ENCODE data around the gene OLFM3.

OLFM3 gene

DNA sequence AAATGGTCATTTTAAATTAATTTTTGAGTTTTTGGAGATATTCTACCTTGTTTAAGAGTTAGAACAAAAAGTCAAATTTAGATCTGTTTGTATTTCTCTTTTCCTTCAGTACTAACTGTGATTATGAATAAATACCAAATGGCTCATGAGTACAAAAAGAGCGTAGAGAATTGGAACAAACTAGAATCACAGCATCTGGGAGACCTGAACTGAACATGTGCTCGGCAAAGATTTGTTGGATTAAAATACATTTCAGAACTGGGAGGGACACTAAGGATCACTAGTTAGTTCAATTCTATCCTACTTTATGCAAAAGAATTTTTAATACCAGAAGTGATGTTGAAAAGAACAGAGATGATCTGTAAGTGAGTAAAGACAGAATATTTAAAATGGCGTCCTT, 19.5 kb downstream of the OLFM3 start:
- 93 to 94% methylated on average over 2 of the region's 3 CpGs for WGBS, 2 experiments (ENCODE audit: insufficient coverage in 2 of 2)
- Histone ChIP-seq H3K4me3 (ENCODE audit: extremely low read depth, insufficient read depth, low read length, poor library complexity, severe bottlenecking) (no peak overlapping the region), H3K9me3 (ENCODE audit: control insufficient read depth, low read length) (no peaks in the 10 kb centered on the region), H3K27ac (ENCODE audit: low read depth, low read length, severe bottlenecking) (no peak overlapping the region), H3K36me3 (ENCODE audit: control insufficient read depth, insufficient read depth, low read length) (no peaks in the 10 kb centered on the region), H3K4me1 (ENCODE audit: control insufficient read depth, insufficient read depth, low read length, poor library complexity, severe bottlenecking) (no peaks in the 10 kb centered on the region)

DNA sequence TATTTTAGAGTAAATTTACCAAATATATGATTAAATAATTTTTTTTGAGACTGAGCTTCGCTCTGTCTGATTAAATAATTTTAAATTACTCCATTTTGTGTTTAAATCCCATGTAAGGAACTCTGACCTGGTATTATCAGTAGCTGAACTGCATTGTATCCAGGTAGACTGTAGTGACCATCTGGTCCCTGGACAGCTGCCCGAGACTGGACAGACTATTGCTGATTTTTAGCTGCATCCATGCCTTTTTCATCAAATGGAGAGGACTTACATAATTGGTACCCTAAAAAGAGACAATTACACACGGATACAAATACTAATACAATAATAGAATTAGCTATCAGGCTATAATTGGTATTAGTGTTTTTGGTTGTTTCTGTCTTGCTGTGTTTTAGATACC, 20.6 kb downstream of the OLFM3 start:
- H3K27ac ChIP-seq (ENCODE audit: low read depth, low read length, severe bottlenecking), result no peak overlapping the region
- H3K36me3 ChIP-seq (ENCODE audit: control insufficient read depth, insufficient read depth, low read length), result no peaks in the 10 kb centered on the region
- WGBS, 2 experiments (ENCODE audit: insufficient coverage in 2 of 2), result no CpG with 5 or more reads among the region's 3 CpGs
- no peaks in the 10 kb centered on the region for H3K9me3 ChIP-seq (ENCODE audit: control insufficient read depth, low read length)
- H3K4me3 ChIP-seq (ENCODE audit: extremely low read depth, insufficient read depth, low read length, poor library complexity, severe bottlenecking), result no peak overlapping the region
- no peaks in the 10 kb centered on the region for H3K4me1 ChIP-seq (ENCODE audit: control insufficient read depth, insufficient read depth, low read length, poor library complexity, severe bottlenecking)

GRCh38 chr1:101975371-101975770, 21.4 kb downstream of the OLFM3 start:
- no peaks in the 10 kb centered on the region for H3K36me3 ChIP-seq (ENCODE audit: control insufficient read depth, insufficient read depth, low read length)
- H3K4me3 ChIP-seq (ENCODE audit: extremely low read depth, insufficient read depth, low read length, poor library complexity, severe bottlenecking), result no peak overlapping the region
- no peaks in the 10 kb centered on the region for H3K4me1 ChIP-seq (ENCODE audit: control insufficient read depth, insufficient read depth, low read length, poor library complexity, severe bottlenecking)
- H3K9me3 ChIP-seq (ENCODE audit: control insufficient read depth, low read length), result no peaks in the 10 kb centered on the region
- no CpG with 5 or more reads among the region's 3 CpGs for WGBS, 2 experiments (ENCODE audit: insufficient coverage in 2 of 2)
- H3K27ac ChIP-seq (ENCODE audit: low read depth, low read length, severe bottlenecking), result no peak overlapping the region

DNA sequence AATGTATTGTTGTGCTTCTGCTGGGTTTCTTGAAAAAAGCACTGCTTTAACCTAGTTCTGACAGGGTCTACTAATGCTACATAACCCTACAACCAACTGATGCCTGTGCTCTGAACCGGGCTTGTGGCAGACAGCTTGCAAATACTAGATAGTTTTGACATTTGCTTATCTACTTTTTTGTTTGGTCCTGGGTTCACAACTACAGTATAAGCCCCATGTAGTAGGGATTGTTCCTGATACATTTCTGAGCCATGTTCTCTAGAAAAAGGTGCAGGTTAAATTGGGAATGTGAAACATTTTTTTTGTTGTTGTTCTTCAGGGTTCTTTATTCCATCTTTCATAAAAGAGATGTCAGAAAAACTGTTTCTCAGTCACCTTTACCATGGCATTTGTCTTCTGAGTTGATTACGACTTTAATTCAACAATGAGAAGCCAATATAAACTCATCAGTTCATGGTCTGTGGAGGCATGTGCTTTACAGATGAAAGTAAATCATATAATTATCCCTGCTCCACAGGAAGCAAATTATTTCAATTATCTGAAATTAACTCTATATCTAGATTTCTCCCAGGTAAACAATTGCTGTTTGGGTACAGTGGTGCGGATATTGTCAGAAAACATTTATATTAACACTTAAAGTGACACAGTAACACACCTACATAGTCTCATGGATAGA, 22.0 kb downstream of the OLFM3 start:
- WGBS, 2 experiments (ENCODE audit: insufficient coverage in 2 of 2), result no CpG with 5 or more reads among the region's 3 CpGs
- no peaks in the 10 kb centered on the region for H3K9me3 ChIP-seq (ENCODE audit: control insufficient read depth, low read length)

DNA sequence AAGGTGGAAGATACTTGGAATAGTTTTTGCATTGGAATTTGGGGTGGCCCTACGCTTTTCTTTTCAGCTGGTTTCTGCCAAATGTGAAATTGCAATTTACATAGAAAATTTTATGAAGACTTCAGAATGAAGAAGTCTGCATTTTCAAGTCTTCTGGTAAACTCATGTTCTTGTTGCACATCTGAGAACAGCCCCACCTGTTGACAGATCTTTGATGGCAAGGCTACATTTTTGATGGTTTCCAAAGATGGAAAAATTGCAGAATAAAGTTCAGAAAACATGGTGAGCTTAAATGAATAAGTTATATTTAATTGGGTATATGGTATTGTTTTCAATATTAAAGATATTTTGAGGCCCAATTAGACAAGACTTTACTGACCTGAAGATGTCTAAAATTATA, 25.4 kb downstream of the OLFM3 start:
- Histone ChIP-seq H3K4me1 (ENCODE audit: control insufficient read depth, insufficient read depth, low read length, poor library complexity, severe bottlenecking) (no peaks in the 10 kb centered on the region), H3K27ac (ENCODE audit: low read depth, low read length, severe bottlenecking) (no peak overlapping the region), H3K4me3 (ENCODE audit: extremely low read depth, insufficient read depth, low read length, poor library complexity, severe bottlenecking) (no peak overlapping the region), H3K36me3 (ENCODE audit: control insufficient read depth, insufficient read depth, low read length) (no peaks in the 10 kb centered on the region), H3K9me3 (ENCODE audit: control insufficient read depth, low read length) (no peaks in the 10 kb centered on the region)
- 60 to 83% methylated on average over 1 of the region's 1 CpG for WGBS, 2 experiments (ENCODE audit: insufficient coverage in 2 of 2)

More for the DNA sequence above, 22.0 kb downstream of the OLFM3 start:
- no peaks in the 10 kb centered on the region for H3K36me3 ChIP-seq (ENCODE audit: control insufficient read depth, insufficient read depth, low read length)
- H3K4me3 ChIP-seq (ENCODE audit: extremely low read depth, insufficient read depth, low read length, poor library complexity, severe bottlenecking), result no peak overlapping the region
- H3K4me1 ChIP-seq (ENCODE audit: control insufficient read depth, insufficient read depth, low read length, poor library complexity, severe bottlenecking), result no peaks in the 10 kb centered on the region
- no peak overlapping the region for H3K27ac ChIP-seq (ENCODE audit: low read depth, low read length, severe bottlenecking)

DNA sequence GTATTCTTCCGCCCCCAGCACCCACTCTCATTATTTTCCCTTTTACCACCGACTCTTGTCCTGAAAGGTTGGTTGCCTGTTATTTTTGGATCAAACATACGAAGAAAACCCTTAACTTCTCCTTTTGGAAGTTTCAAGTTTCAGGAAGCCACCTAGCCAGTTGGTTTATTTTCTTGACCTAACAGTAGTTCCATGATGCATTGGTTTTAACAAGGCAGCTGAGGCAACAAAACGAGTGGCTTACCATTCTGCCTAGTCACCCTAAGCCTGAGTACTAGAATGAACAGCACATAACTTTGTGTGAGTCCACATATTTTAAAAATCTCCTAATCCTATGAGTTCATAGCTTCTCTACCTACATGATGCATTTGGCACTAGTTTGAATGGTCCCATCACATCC, 28.9 kb downstream of the OLFM3 start:
- no peaks in the 10 kb centered on the region for H3K9me3 ChIP-seq (ENCODE audit: control insufficient read depth, low read length)
- H3K4me1 ChIP-seq (ENCODE audit: control insufficient read depth, insufficient read depth, low read length, poor library complexity, severe bottlenecking), result no peaks in the 10 kb centered on the region
- WGBS, 2 experiments (ENCODE audit: insufficient coverage in 2 of 2), result 76 to 92% methylated on average over 2 of the region's 4 CpGs
- H3K4me3 ChIP-seq (ENCODE audit: extremely low read depth, insufficient read depth, low read length, poor library complexity, severe bottlenecking), result no peak overlapping the region
- no peaks in the 10 kb centered on the region for H3K36me3 ChIP-seq (ENCODE audit: control insufficient read depth, insufficient read depth, low read length)
- H3K27ac ChIP-seq (ENCODE audit: low read depth, low read length, severe bottlenecking), result no peak overlapping the region

DNA sequence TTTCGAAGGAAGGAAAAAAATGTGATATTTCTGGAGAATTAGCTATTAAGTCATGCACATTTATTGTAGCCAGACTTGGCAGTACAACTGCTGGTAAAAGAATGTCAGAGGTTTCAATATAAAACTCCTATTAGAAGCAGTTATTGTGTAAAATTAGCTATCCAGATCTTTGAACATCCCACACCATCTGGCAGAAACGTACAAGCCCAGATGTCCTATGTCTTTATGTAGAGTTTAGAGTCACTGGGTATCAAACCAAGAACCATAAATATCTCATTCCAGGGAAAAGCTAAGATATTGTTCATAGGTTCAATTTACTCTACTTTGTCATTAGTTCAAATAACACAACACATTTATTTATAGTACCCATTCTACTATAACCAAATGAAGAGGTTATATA, 31.4 kb downstream of the OLFM3 start:
- no peak overlapping the region for H3K27ac ChIP-seq (ENCODE audit: low read depth, low read length, severe bottlenecking)
- H3K4me1 ChIP-seq (ENCODE audit: control insufficient read depth, insufficient read depth, low read length, poor library complexity, severe bottlenecking), result no peaks in the 10 kb centered on the region
- H3K9me3 ChIP-seq (ENCODE audit: control insufficient read depth, low read length), result no peaks in the 10 kb centered on the region
- no peak overlapping the region for H3K4me3 ChIP-seq (ENCODE audit: extremely low read depth, insufficient read depth, low read length, poor library complexity, severe bottlenecking)
- no peaks in the 10 kb centered on the region for H3K36me3 ChIP-seq (ENCODE audit: control insufficient read depth, insufficient read depth, low read length)
- 88 to 100% methylated on average over 1 of the region's 2 CpGs for WGBS, 2 experiments (ENCODE audit: insufficient coverage in 2 of 2)

- Histone ChIP-seq H3K4me3 (ENCODE audit: extremely low read depth, insufficient read depth, low read length, poor library complexity, severe bottlenecking) (no peak overlapping the region), H3K4me1 (ENCODE audit: control insufficient read depth, insufficient read depth, low read length, poor library complexity, severe bottlenecking) (no peaks in the 10 kb centered on the region), H3K36me3 (ENCODE audit: control insufficient read depth, insufficient read depth, low read length) (no peaks in the 10 kb centered on the region), H3K9me3 (ENCODE audit: control insufficient read depth, low read length) (no peaks in the 10 kb centered on the region), H3K27ac (ENCODE audit: low read depth, low read length, severe bottlenecking) (no peak overlapping the region)
- WGBS, 2 experiments (ENCODE audit: insufficient coverage in 2 of 2), result 0% methylated on average over 1 of the region's 1 CpG
Measured at GRCh38 chr1:101964708-101965107, 32.0 kb downstream of the OLFM3 start.

DNA sequence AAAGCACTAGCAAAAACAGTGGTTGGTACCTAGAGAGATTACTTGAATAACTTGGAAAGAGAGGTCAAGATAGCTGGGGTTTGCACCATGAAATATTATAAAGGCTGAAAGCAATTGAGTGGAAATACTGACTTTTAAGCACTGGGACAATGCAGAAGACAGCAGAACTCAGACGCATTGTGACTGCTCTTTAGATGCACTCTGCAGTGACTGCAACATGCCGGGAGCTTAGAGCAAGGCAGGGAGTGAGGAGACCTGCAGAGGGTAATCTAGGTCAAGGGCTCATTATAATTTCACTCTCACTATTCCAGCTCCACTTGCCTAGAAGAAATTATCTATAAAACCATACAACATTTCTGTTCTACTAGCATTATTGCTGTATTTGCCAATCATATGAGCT, 36.6 kb downstream of the OLFM3 start:
- no peaks in the 10 kb centered on the region for H3K9me3 ChIP-seq (ENCODE audit: control insufficient read depth, low read length)
- WGBS, 2 experiments (ENCODE audit: insufficient coverage in 2 of 2), result 82 to 90% methylated on average over 1 of the region's 2 CpGs
- no peak overlapping the region for H3K27ac ChIP-seq (ENCODE audit: low read depth, low read length, severe bottlenecking)
- H3K4me1 ChIP-seq (ENCODE audit: control insufficient read depth, insufficient read depth, low read length, poor library complexity, severe bottlenecking), result no peaks in the 10 kb centered on the region
- H3K36me3 ChIP-seq (ENCODE audit: control insufficient read depth, insufficient read depth, low read length), result no peaks in the 10 kb centered on the region
- H3K4me3 ChIP-seq (ENCODE audit: extremely low read depth, insufficient read depth, low read length, poor library complexity, severe bottlenecking), result no peak overlapping the region

DNA sequence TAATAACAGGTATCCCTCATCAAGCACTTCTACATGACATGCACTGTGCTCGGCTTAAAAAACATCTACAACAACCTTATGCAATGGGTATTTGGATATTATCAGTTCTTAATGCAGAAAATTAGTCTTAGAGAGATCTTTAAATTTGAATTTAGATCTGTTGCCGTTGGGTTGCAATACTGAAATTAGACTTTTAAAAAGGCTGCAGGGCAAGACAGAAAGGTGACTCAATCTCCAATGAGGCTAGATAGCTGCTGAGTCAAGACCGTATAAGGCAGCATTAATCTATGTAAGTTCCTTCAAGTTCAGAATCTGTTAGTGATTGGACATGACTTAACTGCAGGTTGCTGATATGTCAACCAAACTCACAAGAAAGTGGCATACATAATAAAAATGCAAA, 37.3 kb downstream of the OLFM3 start:
- 86 to 96% methylated on average over 2 of the region's 3 CpGs for WGBS, 2 experiments (ENCODE audit: insufficient coverage in 2 of 2)
- Histone ChIP-seq H3K4me3 (ENCODE audit: extremely low read depth, insufficient read depth, low read length, poor library complexity, severe bottlenecking) (no peak overlapping the region), H3K4me1 (ENCODE audit: control insufficient read depth, insufficient read depth, low read length, poor library complexity, severe bottlenecking) (no peaks in the 10 kb centered on the region), H3K36me3 (ENCODE audit: control insufficient read depth, insufficient read depth, low read length) (no peaks in the 10 kb centered on the region), H3K27ac (ENCODE audit: low read depth, low read length, severe bottlenecking) (no peak overlapping the region), H3K9me3 (ENCODE audit: control insufficient read depth, low read length) (no peaks in the 10 kb centered on the region)

GRCh38 chr1:101957771-101958170, 39.0 kb downstream of the OLFM3 start:
- no peaks in the 10 kb centered on the region for H3K36me3 ChIP-seq (ENCODE audit: control insufficient read depth, insufficient read depth, low read length)
- H3K27ac ChIP-seq (ENCODE audit: low read depth, low read length, severe bottlenecking), result no peak overlapping the region
- H3K9me3 ChIP-seq (ENCODE audit: control insufficient read depth, low read length), result no peaks in the 10 kb centered on the region
- no peak overlapping the region for H3K4me3 ChIP-seq (ENCODE audit: extremely low read depth, insufficient read depth, low read length, poor library complexity, severe bottlenecking)
- no peaks in the 10 kb centered on the region for H3K4me1 ChIP-seq (ENCODE audit: control insufficient read depth, insufficient read depth, low read length, poor library complexity, severe bottlenecking)

Data from mesodermal cell (in vitro differentiated cells).